Left renal pelvis (tissue), 4 donors: ENCODE data around the gene UBE2D3. TPM values are rescaled to one million over a fixed set of nuclear protein-coding genes. Genes with fewer than 3 reads are reported as not detected.

Experiments used
- DNase-seq, 4 donors: peaks; one replicate each; pipeline ENCODE4 v3.0.0-alpha.2; 2013; ENCODE audit warnings: low read depth in 4 of 4, low spot score in 3 of 4
- polyA plus RNA-seq, 4 donors: library from polyadenylated mRNA; unstranded; fragments of 120-200 nt; gene quantifications; one replicate each; pipeline ENCODE4 v1.2.1, GENCODE V29; 2013; ENCODE audit not compliant: insufficient read length in 4 of 4

Gene UBE2D3
- polyA plus RNA-seq, 4 donors = 267 to 376 (median 302) TPM

DNA sequence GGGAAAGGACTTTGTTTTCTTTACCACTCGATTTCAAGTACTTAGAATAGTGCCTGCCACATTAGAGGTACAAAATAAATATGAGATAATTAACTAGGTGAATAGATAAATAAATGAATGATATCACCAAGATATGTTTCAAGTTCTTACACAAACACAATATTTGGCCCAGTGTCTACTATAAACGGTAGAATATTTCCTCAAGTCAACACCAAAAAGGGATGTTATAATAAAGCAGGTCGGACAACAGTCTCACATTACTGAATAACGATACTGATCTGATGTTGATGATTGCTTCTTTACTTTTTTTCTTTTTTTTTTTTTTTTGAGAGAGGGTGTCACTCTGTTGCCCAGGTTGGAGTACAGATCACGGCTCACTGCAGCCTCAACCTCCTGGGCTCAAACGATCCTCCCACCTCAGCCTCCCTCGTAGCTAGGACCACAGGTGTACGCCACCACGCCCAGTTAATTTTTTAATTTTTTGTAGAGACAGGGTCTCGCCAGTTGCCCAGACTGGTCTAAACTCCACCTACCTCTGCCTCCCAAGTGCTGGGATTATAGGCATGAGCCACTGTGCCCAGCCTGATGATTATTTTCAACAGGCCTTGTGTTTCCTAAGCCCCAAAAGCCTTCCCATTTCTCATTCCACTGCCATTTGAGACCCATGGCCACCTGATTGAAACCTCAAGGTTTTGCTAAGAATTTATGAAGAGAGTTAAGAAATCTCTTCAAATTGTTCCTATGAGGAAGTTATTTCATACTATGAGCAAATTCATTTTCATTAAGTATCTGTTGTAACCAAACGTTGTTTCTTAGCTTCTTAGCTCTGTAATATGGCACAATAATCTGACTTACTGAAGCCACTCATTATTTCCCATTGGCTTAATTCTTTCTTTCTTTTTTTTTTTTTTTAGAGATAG lies 68.8 kb downstream of the UBE2D3 start:
- DNase-seq = no peak

DNA sequence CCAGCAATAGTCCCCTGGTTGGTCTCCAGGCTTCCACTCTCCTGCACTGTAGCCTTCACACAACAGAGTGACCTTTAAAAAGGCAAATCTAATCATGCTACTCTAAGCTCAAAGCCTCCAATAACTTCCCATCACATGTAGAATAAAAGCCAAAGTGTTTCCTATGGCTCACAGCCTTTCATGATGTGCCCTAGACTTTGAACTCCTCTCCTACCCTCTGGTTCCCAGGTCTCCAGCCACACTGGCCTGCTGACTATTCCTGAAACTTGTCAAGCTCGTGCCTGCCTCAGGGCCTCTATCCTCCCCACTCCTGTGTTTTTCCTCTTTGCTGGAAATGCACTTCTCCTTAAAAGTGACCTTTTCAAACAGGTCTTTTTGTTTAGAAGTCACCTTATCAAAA lies 69.7 kb downstream of the UBE2D3 start:
- no peak for DNase-seq

DNA sequence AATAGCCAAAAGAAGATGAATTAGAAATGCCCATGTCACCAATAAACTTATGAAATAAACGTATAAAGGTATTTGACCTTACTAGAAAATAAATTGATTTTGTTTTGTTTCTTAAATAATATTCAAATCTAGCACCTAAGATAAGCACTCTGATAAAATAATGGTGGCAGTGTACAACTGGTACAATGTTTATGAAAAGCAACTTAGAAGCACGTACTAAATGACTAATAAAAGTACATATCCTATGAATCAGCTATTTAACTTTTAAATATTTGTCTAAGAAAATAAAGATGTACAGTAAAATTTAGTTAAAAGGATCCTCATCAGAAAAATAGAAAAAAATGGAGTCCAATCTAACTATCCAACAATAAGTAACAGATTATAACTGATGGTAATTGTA lies 73.3 kb downstream of the UBE2D3 start:
- DNase-seq = no peak

DNA sequence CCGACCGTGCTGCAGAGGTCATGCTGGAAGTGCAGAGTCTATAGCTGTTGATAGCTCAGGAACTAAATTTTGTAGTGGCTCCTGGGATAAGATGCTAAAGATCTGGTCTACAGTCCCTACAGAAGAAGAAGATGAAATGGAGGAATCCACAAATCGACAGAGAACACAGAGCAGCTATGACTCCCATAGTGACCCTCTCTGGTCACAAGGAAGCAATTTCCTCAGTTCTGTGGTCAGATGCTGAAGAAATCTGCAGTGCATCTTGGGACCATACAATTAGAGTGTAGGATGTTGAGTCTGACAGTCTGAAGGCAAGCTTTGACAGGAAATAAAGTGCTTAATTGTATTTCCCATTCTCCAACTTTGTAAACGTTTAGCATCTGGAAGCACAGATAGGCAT lies 75.4 kb downstream of the UBE2D3 start:
- DNase-seq = no peak

Other genes starting within 250 kb of the UBE2D3 start
- 10 to 100 TPM; 19.1 to 32.0 (median 22.6) TPM for gene MANBA, start 66.6 kb downstream of the UBE2D3 start, polyA plus RNA-seq
- 10 to 100 TPM; 41.3 to 62.9 (median 52.4) TPM for gene CISD2, start 41.4 kb upstream of the UBE2D3 start, polyA plus RNA-seq
- gene SLC9B1, start 192.2 kb upstream of the UBE2D3 start, polyA plus RNA-seq = 1 to 10 TPM; 2.5 to 4.3 (median 3.5) TPM
- gene SLC9B2, start 249.2 kb upstream of the UBE2D3 start, polyA plus RNA-seq = 10 to 100 TPM in 1 of 4 donors, 1 to 10 TPM in 3; 5.7 to 13.2 (median 7.4) TPM